Suprapubic skin (tissue), 4 donors: Measurements from ENCODE around the gene LYPD1. TPM values are rescaled to one million over a fixed set of nuclear protein-coding genes. Genes with fewer than 3 reads are reported as not detected.
"Not testable (repeated sequence)": the region's sequence is repeated elsewhere in the genome, so short reads cannot be mapped to it uniquely, and the experiment has no call there.

Experiments
- DNase-seq, 2 donors: peaks; one replicate each; pipeline ENCODE4 v3.0.0-alpha.2; 2019; ENCODE audit warnings: low spot score in 2 of 2
- H3K27ac ChIP-seq: fragments of 200-600 bp; sonication (generic); one replicate; pipeline ENCODE4 v1.5.1; 2019
- H3K27me3 ChIP-seq: fragments of 200-600 bp; sonication (generic); one replicate; pipeline ENCODE4 v1.5.1; 2019
- H3K36me3 ChIP-seq: fragments of 200-600 bp; sonication (generic); one replicate; pipeline ENCODE4 v1.5.1; 2019
- H3K4me1 ChIP-seq: fragments of 200-600 bp; sonication (generic); one replicate; pipeline ENCODE4 v1.5.1; 2019
- H3K4me3 ChIP-seq: fragments of 200-600 bp; sonication (generic); one replicate; pipeline ENCODE4 v1.5.1; 2019; ENCODE audit warnings: mild to moderate bottlenecking
- H3K9me3 ChIP-seq: fragments of 200-600 bp; sonication (generic); one replicate; pipeline ENCODE4 v1.5.1; 2019
- EP300 ChIP-seq: sonication (generic); formaldehyde crosslinking; IDR thresholded peaks from one replicate; pipeline ENCODE4 v1.6.1; 2017; ENCODE audit warnings: antibody characterized with exemption
- POLR2A ChIP-seq, 2 donors: fragments of 450-650 bp; IDR thresholded peaks; one replicate each; pipeline ENCODE4 v1.6.1; 2017; ENCODE audit warnings: antibody characterized with exemption in 2 of 2, mild to moderate bottlenecking in 2 of 2, moderate library complexity in 2 of 2
- POLR2AphosphoS5 ChIP-seq, 3 donors: sonication (generic); formaldehyde crosslinking; IDR thresholded peaks; one replicate each; pipeline ENCODE4 v1.6.1; 2017; ENCODE audit warnings: antibody characterized with exemption in 3 of 3
- WGBS: methylation state at CpG from one replicate; pipeline ENCODE4 v1.1.5; 2018; 5-methylcytosine and 5-hydroxymethylcytosine counted together
- total RNA-seq, 4 donors: library from RNA; depleted of rRNA; stranded (reverse); fragments of >200 nt; gene quantifications; one replicate each; pipeline ENCODE4 v1.1.0, GENCODE V29; 2016
- TF ChIP-seq, protein P1 (sequence below), 2 donors: fragments of 200-600 bp in 1 of 2; fragments of 450-650 bp in 1 of 2; sonication (generic) in 1 of 2; IDR thresholded peaks; one replicate each; pipeline ENCODE4 v1.5.1; 2016 to 2019; ENCODE audit warnings: antibody characterized with exemption in 2 of 2, mild to moderate bottlenecking in 1 of 2, moderate library complexity in 1 of 2

The LYPD1 gene
- total RNA-seq, 4 donors from 2014 or later: 0.34 TPM; not detected in 3

GRCh38 chr2:132701810-132702209, 31.8 kb upstream of the LYPD1 start:
- TF ChIP-seq, protein P1, sequence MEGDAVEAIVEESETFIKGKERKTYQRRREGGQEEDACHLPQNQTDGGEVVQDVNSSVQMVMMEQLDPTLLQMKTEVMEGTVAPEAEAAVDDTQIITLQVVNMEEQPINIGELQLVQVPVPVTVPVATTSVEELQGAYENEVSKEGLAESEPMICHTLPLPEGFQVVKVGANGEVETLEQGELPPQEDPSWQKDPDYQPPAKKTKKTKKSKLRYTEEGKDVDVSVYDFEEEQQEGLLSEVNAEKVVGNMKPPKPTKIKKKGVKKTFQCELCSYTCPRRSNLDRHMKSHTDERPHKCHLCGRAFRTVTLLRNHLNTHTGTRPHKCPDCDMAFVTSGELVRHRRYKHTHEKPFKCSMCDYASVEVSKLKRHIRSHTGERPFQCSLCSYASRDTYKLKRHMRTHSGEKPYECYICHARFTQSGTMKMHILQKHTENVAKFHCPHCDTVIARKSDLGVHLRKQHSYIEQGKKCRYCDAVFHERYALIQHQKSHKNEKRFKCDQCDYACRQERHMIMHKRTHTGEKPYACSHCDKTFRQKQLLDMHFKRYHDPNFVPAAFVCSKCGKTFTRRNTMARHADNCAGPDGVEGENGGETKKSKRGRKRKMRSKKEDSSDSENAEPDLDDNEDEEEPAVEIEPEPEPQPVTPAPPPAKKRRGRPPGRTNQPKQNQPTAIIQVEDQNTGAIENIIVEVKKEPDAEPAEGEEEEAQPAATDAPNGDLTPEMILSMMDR (IDR thresholded peaks at IDR 0.05): no peak
- TF ChIP-seq POLR2A (IDR thresholded peaks at IDR 0.05) (no peak), EP300 (no peak), POLR2AphosphoS5 (IDR thresholded peaks at IDR 0.05) (no peak)
- 90% methylated on average over 2 of the region's 2 CpGs for WGBS
- no peaks in the 10 kb centered on the region for H3K27me3 ChIP-seq
- H3K27ac ChIP-seq: no peak overlapping the region
- no peak for DNase-seq
- no peaks in the 10 kb centered on the region for H3K9me3 ChIP-seq
- no peak overlapping the region for H3K4me3 ChIP-seq
- no peaks in the 10 kb centered on the region for H3K4me1 ChIP-seq
- no peaks in the 10 kb centered on the region for H3K36me3 ChIP-seq

- H3K36me3 ChIP-seq, H3K4me3 ChIP-seq, DNase-seq, H3K4me1 ChIP-seq, H3K27ac ChIP-seq, H3K27me3 ChIP-seq, H3K9me3 ChIP-seq: not testable (repeated sequence)
- 78% methylated on average over 1 of the region's 2 CpGs for WGBS
Measured at GRCh38 chr2:132699802-132700201, 29.8 kb upstream of the LYPD1 start.

- not testable (repeated sequence) for H3K4me3 ChIP-seq, H3K36me3 ChIP-seq, H3K27me3 ChIP-seq, DNase-seq, H3K4me1 ChIP-seq, H3K9me3 ChIP-seq, H3K27ac ChIP-seq
- 83% methylated on average over 3 of the region's 3 CpGs for WGBS
Measured at GRCh38 chr2:132698347-132698746, 28.3 kb upstream of the LYPD1 start.

DNA sequence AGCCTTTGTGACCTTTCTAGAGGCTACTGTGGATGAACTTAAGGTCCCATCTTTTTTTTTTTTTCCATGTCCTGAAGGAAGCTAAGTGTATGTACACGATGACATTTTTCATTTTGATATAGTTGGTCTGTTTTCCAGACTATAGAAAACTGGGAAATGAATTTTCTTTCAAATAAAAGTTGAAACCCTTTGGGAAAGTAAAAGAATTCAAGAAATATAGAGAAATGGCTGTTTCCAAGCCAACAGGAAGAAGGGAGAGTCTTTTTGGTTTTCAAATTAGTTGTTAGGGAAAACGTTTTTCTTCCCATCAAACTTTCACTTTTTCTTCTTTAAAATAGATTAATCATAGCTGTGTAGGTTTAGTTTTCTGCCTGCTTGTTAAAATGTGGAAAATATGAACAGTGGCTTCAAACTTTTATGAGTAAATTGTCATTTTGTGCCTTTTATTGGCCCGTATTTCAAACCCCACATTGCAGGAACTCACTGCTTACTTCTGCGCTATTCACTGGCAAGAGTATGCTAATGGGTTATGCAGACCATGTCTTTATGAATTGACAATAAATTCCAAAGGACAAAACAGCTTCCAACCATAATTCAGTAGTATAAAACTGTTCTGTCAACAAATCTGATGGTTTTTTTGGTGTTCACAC, 27.7 kb upstream of the LYPD1 start:
- no peaks in the 10 kb centered on the region for H3K36me3 ChIP-seq

DNA sequence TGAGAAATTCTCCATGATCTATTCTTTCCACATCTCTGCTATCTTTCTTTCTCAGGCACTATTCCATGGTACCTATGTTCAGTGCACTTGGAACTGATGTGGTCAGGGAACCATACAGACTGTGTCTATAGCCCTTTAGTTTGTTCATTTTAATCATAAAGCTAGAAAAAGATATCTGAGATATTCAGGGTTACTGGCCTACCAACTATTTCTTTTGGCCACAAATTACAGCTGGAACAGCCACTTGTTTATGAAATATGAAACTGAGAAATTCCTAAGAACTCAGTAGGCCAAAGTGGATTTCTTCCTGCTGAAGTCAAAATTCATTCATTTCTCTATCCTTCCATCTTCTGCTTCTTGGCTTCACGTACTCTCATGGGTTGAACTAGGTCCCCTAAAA, 22.8 kb upstream of the LYPD1 start:
- DNase-seq: no peak
- TF ChIP-seq POLR2A (IDR thresholded peaks at IDR 0.05): no peak

More for the DNA sequence above, 27.7 kb upstream of the LYPD1 start:
- Histone ChIP-seq H3K4me3 (no peak overlapping the region), H3K4me1 (no peaks in the 10 kb centered on the region), H3K9me3 (no peaks in the 10 kb centered on the region), H3K27ac (no peak overlapping the region), H3K27me3 (no peaks in the 10 kb centered on the region)
- DNase-seq: no peak
- WGBS: 73% methylated on average over 4 of the region's 4 CpGs
- TF ChIP-seq, protein P1 (IDR thresholded peaks at IDR 0.05): no peak
- TF ChIP-seq POLR2AphosphoS5 (IDR thresholded peaks at IDR 0.05): no peak
- no peak for TF ChIP-seq EP300
- TF ChIP-seq POLR2A (IDR thresholded peaks at IDR 0.05): no peak

GRCh38 chr2:132691556-132691955, 21.6 kb upstream of the LYPD1 start:
- Histone ChIP-seq H3K4me1 (no peaks in the 10 kb centered on the region), H3K9me3 (no peaks in the 10 kb centered on the region), H3K36me3 (no peaks in the 10 kb centered on the region), H3K27ac (no peak overlapping the region), H3K4me3 (no peak overlapping the region), H3K27me3 (no peaks in the 10 kb centered on the region)
- no peak for TF ChIP-seq EP300
- no peak for TF ChIP-seq POLR2A (IDR thresholded peaks at IDR 0.05)
- TF ChIP-seq POLR2AphosphoS5 (IDR thresholded peaks at IDR 0.05): no peak
- TF ChIP-seq, protein P1 (IDR thresholded peaks at IDR 0.05): no peak
- WGBS: 94% methylated on average over 4 of the region's 4 CpGs
- no peak for DNase-seq

More for the DNA sequence above, 22.8 kb upstream of the LYPD1 start:
- H3K9me3 ChIP-seq: no peaks in the 10 kb centered on the region
- 85% methylated on average over 1 of the region's 1 CpG for WGBS
- H3K4me1 ChIP-seq: no peaks in the 10 kb centered on the region
- H3K4me3 ChIP-seq: no peak overlapping the region
- no peaks in the 10 kb centered on the region for H3K36me3 ChIP-seq
- no peaks in the 10 kb centered on the region for H3K27me3 ChIP-seq
- no peak overlapping the region for H3K27ac ChIP-seq
